HG03469 (cell line): ENCODE data around the gene NPS.

Experiments used
- ATAC-seq: cut with Tn5 transposase; IDR thresholded peaks from one replicate; pipeline ENCODE4 v1.9.1; 2021; ENCODE audit warnings: mild to moderate bottlenecking, moderate library complexity, moderate number of reproducible peaks; ENCODE audit not compliant: unreplicated experiment

NPS gene, protein sequence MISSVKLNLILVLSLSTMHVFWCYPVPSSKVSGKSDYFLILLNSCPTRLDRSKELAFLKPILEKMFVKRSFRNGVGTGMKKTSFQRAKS

DNA sequence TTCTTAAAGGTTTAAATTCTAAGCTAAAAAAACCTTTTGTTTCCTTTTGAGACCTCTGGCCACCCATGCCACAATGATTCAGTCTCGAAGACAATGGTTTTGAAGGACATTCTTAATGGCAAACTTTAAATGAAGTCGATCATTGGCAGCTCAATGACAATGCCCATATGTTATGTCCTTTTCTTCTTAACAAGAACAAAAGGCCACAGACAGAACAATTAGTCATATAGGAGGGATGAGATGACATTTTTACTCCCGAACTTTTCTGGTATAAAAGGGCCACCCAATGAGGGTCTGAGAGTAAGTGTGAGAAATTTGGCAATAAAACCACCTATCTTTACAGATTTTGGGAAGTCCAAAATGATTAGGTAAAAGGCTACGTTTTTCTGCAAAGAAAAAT is at the start of gene NPS:
Gene NPS (plus strand): TSS at position 301 of the 400 bp plus-strand sequence. CDS start 60 bp downstream, at position 361.
- ATAC-seq, result no peak

DNA sequence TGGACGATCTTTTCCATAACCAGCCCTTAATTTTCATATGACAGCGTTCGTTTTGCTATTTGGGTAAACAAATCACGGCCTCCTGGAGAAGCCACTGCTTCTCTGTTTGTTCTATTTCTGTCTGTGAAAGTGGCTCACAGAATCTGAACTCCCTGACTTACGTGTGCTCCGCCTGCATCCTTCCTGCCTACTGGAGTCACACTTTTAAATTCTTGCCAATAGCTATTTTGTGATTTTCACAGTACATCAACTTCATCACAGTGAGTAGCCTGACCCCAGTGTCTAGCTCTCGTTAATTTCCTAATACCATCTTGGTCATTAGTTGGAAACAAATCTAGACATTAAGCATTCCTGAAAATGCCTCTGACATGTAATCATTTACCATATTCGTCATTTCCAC is 49.0 kb upstream of the NPS start:
- ATAC-seq, result no peak

DNA sequence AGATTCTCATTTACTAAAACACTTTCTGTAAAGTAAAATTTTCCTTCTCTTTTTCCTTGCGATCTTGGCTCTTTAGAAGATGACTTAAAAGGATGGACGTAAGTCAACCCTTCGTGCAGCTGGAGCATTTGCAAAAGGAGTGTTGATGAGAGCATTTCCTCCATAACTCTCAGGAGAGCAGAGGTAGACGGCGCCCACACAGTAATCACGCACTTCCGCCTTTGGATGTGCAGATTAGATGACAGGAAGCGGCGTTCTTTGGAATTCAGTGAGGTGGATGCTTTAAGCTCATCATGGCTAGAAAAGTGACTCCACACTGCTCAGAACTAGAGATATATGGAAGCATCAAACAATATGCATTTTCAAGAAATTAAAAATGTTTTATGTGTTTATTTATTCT is 43.0 kb upstream of the NPS start:
- no peak for ATAC-seq

DNA sequence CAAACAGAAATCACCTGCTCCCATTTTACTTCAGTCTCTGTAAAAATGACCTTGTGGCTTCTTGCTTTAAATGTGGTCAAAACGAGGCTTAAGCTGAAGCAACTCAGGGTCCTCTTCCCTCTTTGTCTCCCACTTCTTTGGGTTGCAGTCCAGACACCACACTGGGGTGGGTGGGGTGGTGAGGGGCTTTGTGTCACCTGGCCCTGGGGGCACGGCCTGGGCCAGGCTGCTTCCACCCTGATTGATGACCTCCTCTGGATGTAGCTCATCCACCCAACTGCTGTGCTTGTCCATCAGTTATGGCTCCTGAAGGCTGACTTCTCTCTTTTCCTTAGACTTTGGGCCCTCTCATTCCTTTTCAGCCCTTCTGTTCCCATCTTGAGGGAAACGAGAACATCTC is 26.8 kb upstream of the NPS start:
- no peak for ATAC-seq

DNA sequence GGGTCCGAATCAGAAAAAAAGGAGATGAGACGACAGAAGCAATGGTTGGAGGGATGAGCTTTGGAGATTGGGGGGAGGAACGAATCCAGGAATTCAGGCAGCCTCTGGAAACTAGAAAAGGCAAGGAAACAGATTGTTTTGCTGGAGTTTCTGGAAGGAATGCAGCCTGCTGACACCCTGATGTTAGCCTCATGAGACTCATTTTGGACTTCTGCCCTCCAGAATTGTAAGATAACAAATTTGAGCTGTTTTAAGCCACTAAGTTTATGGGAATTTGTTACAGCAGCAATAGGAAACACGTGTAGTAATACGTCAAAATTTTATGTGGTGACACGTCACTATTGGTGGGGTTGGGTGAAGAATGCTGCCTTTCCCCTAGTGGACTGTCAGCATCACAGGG is 25.6 kb upstream of the NPS start:
- no peak for ATAC-seq

DNA sequence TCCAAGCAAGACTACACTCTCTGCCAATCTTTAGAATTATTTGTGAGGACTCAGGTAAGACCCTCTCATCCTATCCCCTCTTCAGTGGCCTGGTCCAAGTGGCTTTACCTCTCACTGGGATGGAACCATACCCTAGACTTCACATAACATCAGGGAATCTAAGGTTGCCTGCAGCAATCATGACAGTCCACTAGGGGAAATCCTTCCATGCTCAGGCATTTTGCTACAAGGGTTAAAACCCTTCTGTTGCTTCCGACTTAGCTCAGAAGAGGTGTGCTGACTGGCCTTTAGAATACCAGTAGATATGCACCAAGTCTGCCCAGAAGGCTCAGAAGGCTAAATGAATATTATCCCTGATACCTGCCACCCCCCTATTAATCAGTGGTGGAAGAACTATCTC is 24.9 kb upstream of the NPS start:
- no peak for ATAC-seq

DNA sequence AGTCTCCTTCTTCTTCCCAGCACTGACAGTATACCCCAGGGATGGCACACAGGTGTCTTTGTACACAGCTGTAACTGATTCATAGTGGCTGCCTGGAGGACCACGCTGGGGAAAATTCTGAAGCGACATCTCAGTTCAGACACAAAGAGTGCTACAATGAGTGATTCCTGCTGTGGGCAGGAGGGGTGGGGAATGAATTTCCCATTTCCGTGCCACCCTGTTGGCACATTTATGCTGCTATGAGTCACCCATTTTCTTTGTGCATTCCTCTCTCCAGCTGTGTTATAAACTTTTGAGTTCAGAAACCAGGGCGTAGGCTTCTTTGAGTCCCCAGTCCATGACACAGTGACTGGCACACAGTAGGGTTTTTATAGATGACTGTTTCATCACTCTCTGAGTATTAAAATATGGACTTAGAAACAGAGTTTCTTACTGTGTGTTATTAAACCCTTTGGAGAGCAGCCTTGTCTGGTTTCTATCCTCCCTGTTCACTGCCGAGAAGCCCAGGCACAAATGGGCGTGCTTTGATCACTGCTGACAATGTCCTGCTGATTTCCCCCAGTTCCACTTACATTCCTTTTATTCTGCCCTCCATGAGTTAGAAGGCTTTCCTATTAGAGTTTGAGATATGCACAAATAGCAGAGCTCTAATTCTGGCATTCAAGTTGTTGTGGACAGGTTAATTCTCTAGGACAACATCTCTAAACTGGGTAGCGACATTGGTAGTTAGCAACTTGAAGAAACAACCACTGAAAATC is 24.0 kb upstream of the NPS start:
- no peak for ATAC-seq

DNA sequence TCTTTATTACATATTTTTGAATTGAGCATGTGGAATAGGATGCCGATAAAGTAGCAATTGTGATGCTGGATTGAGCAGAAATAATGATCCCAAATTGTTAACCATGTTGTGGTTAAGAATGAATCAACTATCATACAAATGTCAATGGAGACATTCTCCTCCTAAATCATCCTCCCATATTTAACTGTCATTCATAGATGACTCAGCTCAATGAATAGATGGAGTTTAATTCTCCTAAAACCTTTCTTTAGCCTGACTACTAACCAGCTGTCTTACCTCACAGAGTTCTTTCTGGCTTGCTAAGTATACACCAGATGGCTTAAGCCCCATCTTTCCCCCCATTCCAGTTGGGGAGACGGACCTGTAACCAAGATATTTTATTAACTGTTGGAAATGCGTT is 23.4 kb upstream of the NPS start:
- ATAC-seq, result no peak

DNA sequence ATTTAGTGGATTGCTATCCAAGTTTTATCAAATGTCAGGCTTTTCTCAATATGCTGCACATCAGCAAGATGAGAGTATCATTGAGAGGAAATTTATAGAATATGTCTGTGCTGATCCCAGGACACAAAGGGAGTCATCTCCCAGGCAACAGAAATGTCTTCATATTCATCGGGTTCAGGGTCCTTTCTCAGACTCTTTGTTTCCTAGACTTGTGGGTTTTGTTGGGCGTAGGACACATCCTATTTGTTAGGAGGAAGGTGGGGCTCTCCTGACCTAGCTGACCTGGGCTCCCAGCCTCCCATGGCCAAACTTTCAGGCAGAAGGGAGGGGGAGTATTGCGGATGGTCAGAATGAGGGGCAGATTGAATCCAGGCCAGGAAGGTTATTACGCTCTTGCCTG is 22.9 kb upstream of the NPS start:
- no peak for ATAC-seq

DNA sequence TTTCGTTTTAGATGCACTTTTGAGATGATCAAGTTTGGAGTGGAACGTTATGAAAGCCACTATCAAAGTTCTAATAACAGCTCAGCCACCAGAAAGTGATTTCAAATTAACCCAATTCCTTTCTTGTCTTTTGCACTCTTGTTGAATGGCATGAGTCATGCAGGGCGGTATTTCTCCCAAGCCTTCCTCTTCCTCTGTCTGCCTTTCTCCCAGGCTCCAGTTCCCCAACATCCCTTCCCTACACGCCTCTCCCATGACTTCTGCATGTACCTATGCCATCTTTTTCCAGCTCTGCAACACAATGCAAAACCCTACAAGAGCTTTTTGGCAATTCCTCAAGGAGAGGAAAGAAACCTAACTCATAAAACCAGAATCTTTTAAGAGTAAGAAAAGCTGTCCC is 21.8 kb upstream of the NPS start:
- ATAC-seq, result no peak

DNA sequence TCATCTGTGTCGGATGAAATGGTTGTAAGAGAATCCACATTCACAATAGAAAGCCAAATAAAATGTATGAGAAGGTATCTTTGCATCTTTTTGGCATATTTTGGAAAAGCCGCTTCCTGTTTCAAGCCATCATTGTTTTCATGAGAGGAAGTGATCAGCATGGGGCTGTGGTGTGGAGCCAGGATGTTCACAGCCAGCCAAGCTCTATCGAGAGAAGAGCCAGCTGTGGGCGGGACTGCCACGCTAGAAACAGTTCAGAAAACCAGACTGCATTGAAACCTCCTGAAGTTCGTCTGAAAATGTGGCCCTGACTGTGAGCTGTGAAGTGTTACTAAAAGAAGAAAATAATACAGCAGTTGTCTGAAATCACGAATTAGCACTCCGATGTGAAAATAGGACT is 21.2 kb upstream of the NPS start:
- no peak for ATAC-seq

DNA sequence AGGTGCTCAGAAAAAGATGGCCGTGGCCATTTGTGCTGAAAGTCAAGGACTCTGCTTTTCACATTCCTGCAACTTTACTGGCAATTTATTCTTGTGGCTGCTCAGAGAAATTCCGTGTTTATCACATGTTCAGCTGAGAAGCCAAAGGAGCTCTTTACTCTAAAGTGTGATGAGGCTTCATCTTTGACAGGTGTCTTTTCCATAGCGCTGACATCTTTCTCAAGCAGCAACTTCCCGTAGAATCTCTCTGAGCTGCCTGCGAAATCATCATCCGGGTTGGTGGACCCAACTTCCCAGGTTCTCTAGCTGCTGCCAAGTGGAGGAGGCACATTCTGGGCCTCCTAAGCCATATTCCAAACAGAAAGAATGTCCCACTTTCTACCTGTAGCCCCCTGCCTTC is 16.9 kb upstream of the NPS start:
- ATAC-seq, result no peak

DNA sequence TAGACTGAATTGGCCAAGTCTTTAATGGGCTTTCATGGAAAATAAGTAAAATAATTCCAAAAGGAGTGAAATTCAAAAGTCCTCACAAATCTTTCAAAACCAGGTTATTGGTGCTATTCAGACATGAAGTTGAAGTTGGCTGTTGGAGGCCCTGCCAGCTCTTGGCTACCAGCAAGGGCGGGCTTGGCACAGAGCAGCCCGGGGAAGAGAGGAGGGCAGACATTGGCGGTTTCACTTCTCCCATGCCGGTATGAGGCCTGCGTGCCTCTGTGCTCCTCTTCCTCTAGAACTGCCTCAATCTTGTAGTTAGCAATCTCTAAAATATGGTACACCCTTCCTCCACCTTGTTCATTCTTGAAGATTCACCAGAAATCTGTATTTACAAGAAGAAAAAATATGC is 16.4 kb upstream of the NPS start:
- ATAC-seq, result no peak

DNA sequence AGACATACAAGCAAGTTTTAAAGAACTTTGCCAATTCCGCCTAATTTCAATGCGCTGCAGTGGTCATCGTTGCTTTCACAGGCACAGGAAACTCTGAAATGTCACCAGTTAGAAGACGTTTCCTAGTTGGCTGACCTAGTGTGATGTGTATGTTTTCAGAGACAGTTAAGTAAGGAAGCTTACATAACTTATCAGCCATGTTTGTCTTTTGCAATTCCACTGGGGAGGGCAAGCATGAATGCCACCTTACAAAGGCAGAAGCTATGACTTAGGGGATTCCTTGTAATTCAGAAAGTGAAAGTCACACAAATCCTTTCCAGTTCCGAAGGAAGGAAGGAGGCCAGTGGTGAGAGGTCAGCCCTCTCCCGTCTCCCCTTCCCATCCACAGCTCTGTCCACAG is 15.0 kb upstream of the NPS start:
- ATAC-seq, result no peak

DNA sequence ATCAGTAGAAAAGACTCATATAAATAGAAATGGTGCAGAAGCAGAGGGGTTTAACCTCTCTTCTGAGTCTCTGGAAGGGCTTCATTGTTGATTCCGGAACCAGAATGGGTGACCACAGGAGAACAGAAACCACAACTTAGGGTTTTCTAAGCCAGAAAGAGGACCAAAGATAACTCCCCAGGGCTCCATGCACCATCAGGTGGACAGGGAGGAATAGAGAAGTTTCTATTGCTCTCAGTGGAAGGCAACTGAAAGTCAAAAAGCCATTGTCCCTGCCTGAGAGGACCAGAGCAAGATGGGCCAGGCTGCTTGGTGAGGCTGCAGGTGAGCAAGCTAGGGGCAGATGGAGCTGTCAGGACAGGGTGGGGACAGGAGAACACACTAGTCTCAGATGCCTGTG is 14.6 kb upstream of the NPS start:
- no peak for ATAC-seq

DNA sequence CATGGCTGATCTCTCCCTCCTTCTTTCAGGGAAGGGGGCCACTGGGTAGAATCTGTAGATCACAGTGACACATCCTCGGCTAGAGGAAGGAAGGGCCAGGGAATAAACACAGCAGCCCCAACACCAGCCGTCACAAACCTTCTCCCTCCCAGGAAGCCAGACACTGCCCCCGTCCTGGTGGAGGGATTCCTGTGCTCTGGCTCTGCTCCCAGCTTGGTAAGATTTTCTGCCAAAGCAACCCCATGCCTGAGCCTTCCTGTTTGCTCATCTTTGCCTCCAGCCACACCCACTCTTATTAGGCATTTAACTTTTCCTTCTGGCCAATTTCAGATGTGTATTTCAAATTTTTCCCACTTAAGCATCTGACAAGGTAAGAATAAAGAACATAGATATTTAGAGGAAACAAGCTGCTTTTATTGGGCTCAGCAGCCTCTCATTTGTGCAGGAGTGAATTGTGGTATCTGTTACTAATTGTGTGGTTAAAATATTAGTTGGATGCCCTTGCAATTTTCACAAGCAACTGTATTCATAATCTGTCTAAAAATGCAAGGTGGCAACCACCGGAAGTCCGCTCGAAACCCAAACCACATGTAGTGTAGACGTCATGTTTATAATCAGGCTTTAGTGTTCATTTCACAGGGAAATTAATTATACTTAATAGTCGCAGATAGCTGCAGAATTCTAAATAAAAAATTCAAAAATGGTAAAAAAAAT is 13.2 kb upstream of the NPS start:
- no peak for ATAC-seq

DNA sequence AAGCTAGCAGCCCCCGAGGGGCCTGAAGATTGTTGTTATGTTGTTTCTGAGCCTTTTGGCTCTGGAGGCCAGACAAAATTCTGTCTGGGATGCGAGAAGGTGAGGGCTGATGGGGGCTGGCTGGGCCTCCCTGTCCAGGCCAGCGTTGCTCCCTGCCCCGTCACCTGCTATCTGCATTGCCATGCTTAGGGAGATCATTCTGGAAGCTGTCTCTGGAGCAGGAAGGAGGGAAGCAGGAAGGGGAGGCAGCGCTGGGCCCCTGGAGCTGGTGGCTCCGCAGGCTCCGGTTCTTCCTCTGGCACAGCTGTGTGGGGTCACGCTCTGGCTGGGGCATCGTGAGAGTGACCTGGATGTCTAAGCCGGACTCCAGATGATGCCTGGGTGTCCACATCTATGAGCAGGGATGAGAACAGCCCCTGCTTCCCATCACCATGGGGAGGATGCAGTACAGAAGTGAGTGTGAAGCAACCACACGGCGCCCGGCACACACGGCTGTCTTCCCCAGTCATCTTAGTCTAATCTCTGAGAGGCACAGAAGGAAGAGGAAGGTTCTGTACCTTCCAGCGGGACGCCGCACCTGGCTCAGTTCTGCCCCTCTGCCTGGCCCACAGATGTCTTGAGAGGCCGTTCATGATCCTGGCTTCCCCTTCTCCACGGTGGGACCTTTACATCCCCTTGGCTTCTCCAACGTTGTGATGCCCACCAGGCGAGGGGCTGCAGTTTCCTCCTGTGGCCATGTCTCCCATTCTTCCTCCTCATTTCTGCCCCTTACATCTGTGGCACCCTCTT is 11.9 kb upstream of the NPS start:
- no peak for ATAC-seq

DNA sequence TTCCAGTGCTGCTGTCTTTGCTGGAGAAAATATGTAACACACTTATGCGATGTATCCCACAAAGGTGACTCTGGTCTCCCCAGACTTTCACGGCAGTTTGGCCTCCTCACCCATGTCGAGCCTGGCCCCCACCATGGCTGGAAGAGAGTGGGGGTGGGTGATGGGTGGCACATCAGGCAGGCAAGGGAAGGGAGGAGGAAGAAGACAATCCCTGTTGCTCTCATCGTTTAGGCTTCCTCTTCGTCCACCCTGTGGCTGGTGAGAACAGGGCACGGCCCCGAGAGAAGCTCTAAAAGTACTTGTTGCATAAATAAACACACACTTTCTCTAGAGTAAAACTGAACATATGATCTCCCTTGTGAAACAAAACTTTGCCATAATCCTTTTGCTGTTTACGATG is 11.2 kb upstream of the NPS start:
- no peak for ATAC-seq

DNA sequence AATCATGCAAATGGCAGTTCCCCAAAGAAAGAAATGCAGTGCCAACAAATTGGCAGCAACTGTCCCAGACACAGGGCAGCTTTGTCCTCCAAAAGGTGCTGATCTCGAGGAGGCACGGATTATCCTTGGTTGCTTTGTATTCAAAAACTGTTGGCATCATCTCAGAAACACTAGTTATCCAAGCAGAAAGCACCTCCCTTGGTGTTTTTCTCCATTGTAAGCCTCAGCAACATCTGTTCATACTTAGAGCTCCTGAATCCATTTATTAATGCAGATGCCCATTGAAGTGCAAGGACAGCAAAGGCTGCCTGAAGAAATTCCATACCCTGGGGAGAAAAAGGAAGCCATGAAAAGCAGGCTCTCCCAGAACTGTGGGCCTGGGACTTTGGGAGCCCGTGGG is 1.1 kb upstream of the NPS start:
- ATAC-seq, result no peak

DNA sequence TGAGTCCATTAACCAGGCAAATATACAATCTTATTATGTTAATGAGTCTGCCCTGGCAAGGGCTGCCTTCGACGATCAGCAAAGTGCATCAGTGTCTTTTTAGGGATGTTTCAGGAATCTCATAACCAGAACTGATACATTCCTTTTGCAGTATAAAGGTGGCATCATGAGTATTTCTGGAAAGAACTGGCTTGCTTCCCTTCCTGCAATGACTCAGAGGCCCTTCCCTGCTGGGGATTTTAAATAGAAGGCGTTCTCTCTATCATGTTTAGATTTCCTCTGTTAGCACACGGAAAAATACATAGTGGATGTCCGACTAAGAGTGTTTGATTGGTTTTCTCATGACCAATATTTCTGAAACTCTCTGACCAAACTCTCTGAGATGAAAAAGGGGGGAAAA is 1.8 kb downstream of the NPS start:
- ATAC-seq, result no peak

DNA sequence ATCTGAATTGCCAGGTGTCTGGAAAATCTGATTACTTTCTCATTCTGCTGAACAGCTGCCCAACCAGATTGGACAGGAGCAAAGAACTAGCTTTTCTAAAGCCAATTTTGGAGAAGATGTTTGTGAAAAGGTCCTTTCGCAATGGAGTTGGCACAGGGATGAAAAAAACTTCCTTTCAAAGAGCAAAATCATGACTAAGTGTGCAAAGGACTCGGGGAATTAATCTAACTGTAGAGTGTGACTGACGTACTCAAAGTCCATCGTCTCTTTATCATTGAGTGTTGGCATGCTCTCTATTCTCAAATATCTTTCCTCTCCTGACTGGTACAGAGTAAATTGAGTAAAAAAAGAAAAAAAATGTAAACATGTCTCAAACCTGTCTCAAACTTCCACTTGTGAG is 3.3 kb downstream of the NPS start:
- no peak for ATAC-seq

DNA sequence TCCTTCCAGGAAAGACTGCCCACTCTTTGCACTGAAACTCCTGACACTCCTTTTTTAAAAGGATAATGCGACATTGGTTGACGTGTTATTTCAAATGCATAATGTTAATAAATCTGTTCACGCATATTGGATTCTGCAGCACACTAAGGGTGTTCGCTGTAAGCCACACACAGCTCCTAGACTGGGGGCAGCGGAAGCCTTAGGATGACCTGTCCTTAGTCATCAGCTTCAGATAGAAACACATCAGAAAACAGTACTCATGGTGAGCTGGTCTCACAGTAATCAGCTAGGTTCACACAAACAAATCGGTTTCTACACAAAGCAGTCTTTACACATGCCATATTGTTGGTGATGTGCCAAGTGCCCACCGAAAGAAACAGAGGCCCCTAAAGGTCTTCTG is 4.3 kb downstream of the NPS start:
- ATAC-seq, result no peak
